Measurements from ENCODE around the gene SPDYE17.
"Not testable (repeated sequence)": the region's sequence is repeated elsewhere in the genome, so short reads cannot be mapped to it uniquely, and the experiment has no call there.

SPDYE17 gene

GRCh38 chr7:77032261-77032660, at the start of gene SPDYE17:
SPDYE17 (minus strand) TSS chr7:77032361; CDS start chr7:77030570, 1,791 bp downstream.
- DNase-seq, result not testable (repeated sequence)

- not testable (repeated sequence) for DNase-seq
Measured at GRCh38 chr7:77080236-77080635, 48.1 kb upstream of the SPDYE17 start.

GRCh38 chr7:77079624-77080023, 47.5 kb upstream of the SPDYE17 start:
- not testable (repeated sequence) for DNase-seq

GRCh38 chr7:77079112-77079511, 47.0 kb upstream of the SPDYE17 start:
- DNase-seq, result not testable (repeated sequence)

- DNase-seq, result not testable (repeated sequence)
Measured at GRCh38 chr7:77077060-77077459, 44.9 kb upstream of the SPDYE17 start.

GRCh38 chr7:77074786-77075396, 42.7 kb upstream of the SPDYE17 start:
- DNase-seq, result not testable (repeated sequence)

GRCh38 chr7:77071108-77071507, 38.9 kb upstream of the SPDYE17 start:
- not testable (repeated sequence) for DNase-seq

- DNase-seq, result not testable (repeated sequence)
Measured at GRCh38 chr7:77065869-77066268, 33.7 kb upstream of the SPDYE17 start.

- not testable (repeated sequence) for DNase-seq
Measured at GRCh38 chr7:77063732-77064131, 31.6 kb upstream of the SPDYE17 start.

GRCh38 chr7:77062557-77062956, 30.4 kb upstream of the SPDYE17 start, which contains the start of gene SPDYE18:
SPDYE18 (minus strand) TSS chr7:77062558; CDS start chr7:77060512, 2,046 bp downstream.
- not testable (repeated sequence) for DNase-seq

GRCh38 chr7:77026349-77026748, 5.8 kb downstream of the SPDYE17 start:
- not testable (repeated sequence) for DNase-seq

- not testable (repeated sequence) for DNase-seq
Measured at GRCh38 chr7:77010074-77010680, 22.0 kb downstream of the SPDYE17 start.

- not testable (repeated sequence) for DNase-seq
Measured at GRCh38 chr7:77008000-77008399, 24.2 kb downstream of the SPDYE17 start.

GRCh38 chr7:77006127-77007110, 25.7 kb downstream of the SPDYE17 start:
- DNase-seq, result not testable (repeated sequence)

- DNase-seq, result not testable (repeated sequence)
Measured at GRCh38 chr7:77005461-77006057, 26.6 kb downstream of the SPDYE17 start.

- not testable (repeated sequence) for DNase-seq
Measured at GRCh38 chr7:77004151-77004550, 28.0 kb downstream of the SPDYE17 start.

GRCh38 chr7:77003241-77003640, 28.9 kb downstream of the SPDYE17 start:
- DNase-seq, result not testable (repeated sequence)

- not testable (repeated sequence) for DNase-seq
Measured at GRCh38 chr7:77002678-77003233, 29.4 kb downstream of the SPDYE17 start.

- not testable (repeated sequence) for DNase-seq
Measured at GRCh38 chr7:77002104-77002503, 30.1 kb downstream of the SPDYE17 start.

GRCh38 chr7:76999474-77000107, 32.6 kb downstream of the SPDYE17 start:
- DNase-seq, result not testable (repeated sequence)

- not testable (repeated sequence) for DNase-seq
Measured at GRCh38 chr7:76998764-76999450, 33.3 kb downstream of the SPDYE17 start.

Data from Kasumi-1 (cell line).